Measurements from ENCODE around the gene TACC2.

TACC2 gene

DNA sequence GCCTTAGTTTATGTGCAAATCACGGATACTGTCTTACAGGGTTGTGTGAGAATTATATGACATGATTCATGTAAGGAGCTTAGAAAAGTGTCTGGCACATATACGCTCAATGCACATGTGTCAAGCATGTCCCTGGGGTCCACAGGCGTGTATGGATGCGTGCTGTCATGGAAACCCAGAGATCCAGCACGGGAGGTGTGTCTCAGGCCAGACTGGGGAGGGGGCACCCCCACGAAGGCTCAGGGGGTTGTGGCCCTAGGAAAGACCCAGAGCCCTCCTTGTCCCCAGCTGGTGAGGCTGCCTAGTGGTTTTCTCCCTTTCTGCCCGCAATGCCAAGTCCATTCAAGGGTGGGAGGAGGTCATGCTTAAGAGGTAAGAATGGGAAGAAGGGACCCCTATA lies 291.2 kb downstream of the TACC2 start:
- peaks cover 0 to 2% of the 10 kb centered on the region in 2 experiments for H3K36me3 ChIP-seq (ENCODE audit: control insufficient read depth in 1 of 2, insufficient read depth in 2 of 2, low read depth in 1 of 2, low read length in 2 of 2)
- WGBS, result 85% methylated on average over 6 of the region's 7 CpGs
- H3K9ac ChIP-seq (ENCODE audit: low read length), result peak overlapping the region; percentile 10
- H4K91ac ChIP-seq (ENCODE audit: low read length), result no peak overlapping the region
- H3K4ac ChIP-seq (ENCODE audit: low read depth in 1 of 2, low read length in 2 of 2), result no peak overlapping the region
- DNase-seq, result no peak
- H3K23ac ChIP-seq (ENCODE audit: low read length in 2 of 2), result no peak overlapping the region
- peaks cover 0 to 4% of the 10 kb centered on the region in 2 experiments for H3K27me3 ChIP-seq (ENCODE audit: control insufficient read depth in 1 of 2, insufficient read depth in 1 of 2, low read length in 2 of 2)
- no peak overlapping the region for H2AFZ ChIP-seq (ENCODE audit: low read depth, low read length)
- H2BK5ac ChIP-seq (ENCODE audit: low read depth, low read length, poor library complexity, severe bottlenecking), result no peak overlapping the region
- H2BK120ac ChIP-seq (ENCODE audit: low read depth, low read length), result no peak overlapping the region
- H3K27ac ChIP-seq (ENCODE audit: low read length, poor library complexity, severe bottlenecking), result no peak overlapping the region
- H3K9me3 ChIP-seq (ENCODE audit: control insufficient read depth, low read length), result no peaks in the 10 kb centered on the region
- no peak overlapping the region for H2AK5ac ChIP-seq (ENCODE audit: low read length, severe bottlenecking)
- no peaks in the 10 kb centered on the region for H3K79me1 ChIP-seq (replicated peaks; ENCODE audit: low read length, poor library complexity, severe bottlenecking)
- H2BK15ac ChIP-seq (ENCODE audit: low read depth, poor library complexity, severe bottlenecking), result no peak overlapping the region
- H4K8ac ChIP-seq (ENCODE audit: low read length), result no peak overlapping the region
- no peak overlapping the region for H3K4me2 ChIP-seq (ENCODE audit: low read length, poor library complexity, severe bottlenecking)
- peaks cover 19% of the 10 kb centered on the region for H3K4me1 ChIP-seq (ENCODE audit: control insufficient read depth, insufficient read depth, low read depth, low read length)
- no peak overlapping the region for H2BK12ac ChIP-seq (ENCODE audit: low read length in 2 of 2)
- no peak overlapping the region for H3K14ac ChIP-seq (ENCODE audit: low read length in 2 of 2)
- H3K18ac ChIP-seq (ENCODE audit: low read depth in 1 of 2, low read length in 2 of 2), result no peak overlapping the region
- no peak overlapping the region for H3K4me3 ChIP-seq (ENCODE audit: insufficient read depth in 1 of 2, low read depth in 1 of 2, low read length in 2 of 2)

DNA sequence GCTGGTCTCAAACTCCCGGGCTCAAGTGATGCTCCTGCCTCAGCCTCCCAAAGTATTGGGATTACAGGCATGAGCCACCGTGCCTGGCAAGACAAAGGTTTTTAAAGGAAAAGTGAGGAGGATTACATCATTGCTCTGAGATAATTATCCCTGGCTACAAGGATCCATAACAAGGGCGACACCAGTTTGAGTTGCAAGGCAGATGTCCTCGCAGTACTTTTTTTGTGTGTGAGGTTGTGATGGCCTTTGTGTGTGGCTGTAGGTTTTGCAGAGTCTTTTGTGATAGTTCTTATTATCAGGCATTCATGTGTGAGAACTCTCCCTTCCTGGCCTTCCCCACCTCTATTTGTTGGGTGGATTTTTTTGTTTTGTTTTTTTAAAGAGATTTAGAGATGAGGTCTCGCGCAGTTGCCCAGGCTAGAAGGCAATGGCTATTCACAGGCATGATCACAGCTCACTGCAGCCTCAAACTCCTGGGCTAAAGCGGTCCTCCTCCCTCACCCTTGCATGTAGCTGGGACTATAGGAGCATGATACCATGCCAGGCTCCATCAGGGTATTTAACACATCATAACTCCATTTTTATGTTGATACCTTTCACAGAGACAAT lies 292.2 kb downstream of the TACC2 start:
- Histone ChIP-seq H4K8ac (ENCODE audit: low read length) (no peak overlapping the region), H3K27me3 (ENCODE audit: control insufficient read depth in 1 of 2, insufficient read depth in 1 of 2, low read length in 2 of 2) (peaks cover 0 to 4% of the 10 kb centered on the region in 2 experiments), H3K27ac (ENCODE audit: low read length, poor library complexity, severe bottlenecking) (no peak overlapping the region), H3K14ac (ENCODE audit: low read length in 2 of 2) (no peak overlapping the region), H3K18ac (ENCODE audit: low read depth in 1 of 2, low read length in 2 of 2) (no peak overlapping the region), H2BK5ac (ENCODE audit: low read depth, low read length, poor library complexity, severe bottlenecking) (no peak overlapping the region), H3K4ac (ENCODE audit: low read depth in 1 of 2, low read length in 2 of 2) (no peak overlapping the region), H3K36me3 (ENCODE audit: control insufficient read depth in 1 of 2, insufficient read depth in 2 of 2, low read depth in 1 of 2, low read length in 2 of 2) (peaks cover 0 to 2% of the 10 kb centered on the region in 2 experiments), H2BK15ac (ENCODE audit: low read depth, poor library complexity, severe bottlenecking) (no peak overlapping the region), H2BK12ac (ENCODE audit: low read length in 2 of 2) (no peak overlapping the region), H3K4me2 (ENCODE audit: low read length, poor library complexity, severe bottlenecking) (no peak overlapping the region), H2AK5ac (ENCODE audit: low read length, severe bottlenecking) (no peak overlapping the region), H3K79me1 (replicated peaks; ENCODE audit: low read length, poor library complexity, severe bottlenecking) (no peaks in the 10 kb centered on the region), H3K4me3 (ENCODE audit: insufficient read depth in 1 of 2, low read depth in 1 of 2, low read length in 2 of 2) (no peak overlapping the region), H2BK120ac (ENCODE audit: low read depth, low read length) (no peak overlapping the region), H3K9ac (ENCODE audit: low read length) (no peak overlapping the region), H3K9me3 (ENCODE audit: control insufficient read depth, low read length) (no peaks in the 10 kb centered on the region), H4K91ac (ENCODE audit: low read length) (no peak overlapping the region), H3K23ac (ENCODE audit: low read length in 2 of 2) (no peak overlapping the region), H3K4me1 (ENCODE audit: control insufficient read depth, insufficient read depth, low read depth, low read length) (peaks cover 24% of the 10 kb centered on the region), H2AFZ (ENCODE audit: low read depth, low read length) (no peak overlapping the region)
- 99% methylated on average over 7 of the region's 7 CpGs for WGBS
- no peak for DNase-seq

DNA sequence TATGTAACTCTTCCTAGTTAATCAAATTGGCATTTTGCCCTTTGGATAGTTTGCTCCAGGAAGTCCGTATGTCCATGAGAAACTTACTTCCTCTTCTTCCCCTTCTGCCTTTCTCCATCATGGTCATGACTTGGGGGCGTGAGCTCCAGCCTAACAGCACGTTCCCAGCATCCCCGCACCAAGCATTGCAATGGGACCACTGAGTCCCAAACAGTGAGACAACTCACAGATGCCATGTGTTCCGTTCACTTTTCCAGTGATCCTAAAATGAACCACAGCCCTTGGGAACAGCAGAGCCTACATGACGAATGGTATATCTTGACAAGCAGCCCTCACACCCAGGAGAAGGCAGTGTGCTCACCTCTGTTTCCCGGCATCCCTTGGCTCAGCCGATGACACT lies 292.8 kb downstream of the TACC2 start:
- no peaks in the 10 kb centered on the region for H3K9me3 ChIP-seq (ENCODE audit: control insufficient read depth, low read length)
- no peak overlapping the region for H3K4ac ChIP-seq (ENCODE audit: low read depth in 1 of 2, low read length in 2 of 2)
- no peak overlapping the region for H4K91ac ChIP-seq (ENCODE audit: low read length)
- H3K18ac ChIP-seq (ENCODE audit: low read depth in 1 of 2, low read length in 2 of 2), result no peak overlapping the region
- no peak overlapping the region for H2BK120ac ChIP-seq (ENCODE audit: low read depth, low read length)
- H2BK12ac ChIP-seq (ENCODE audit: low read length in 2 of 2), result no peak overlapping the region
- peaks cover 0 to 2% of the 10 kb centered on the region in 2 experiments for H3K36me3 ChIP-seq (ENCODE audit: control insufficient read depth in 1 of 2, insufficient read depth in 2 of 2, low read depth in 1 of 2, low read length in 2 of 2)
- peaks cover 0 to 4% of the 10 kb centered on the region in 2 experiments for H3K27me3 ChIP-seq (ENCODE audit: control insufficient read depth in 1 of 2, insufficient read depth in 1 of 2, low read length in 2 of 2)
- 95% methylated on average over 8 of the region's 8 CpGs for WGBS
- H3K4me3 ChIP-seq (ENCODE audit: insufficient read depth in 1 of 2, low read depth in 1 of 2, low read length in 2 of 2), result no peak overlapping the region
- H2BK5ac ChIP-seq (ENCODE audit: low read depth, low read length, poor library complexity, severe bottlenecking), result no peak overlapping the region
- no peak for DNase-seq
- H3K9ac ChIP-seq (ENCODE audit: low read length), result no peak overlapping the region
- H3K14ac ChIP-seq (ENCODE audit: low read length in 2 of 2), result no peak overlapping the region
- H2AK5ac ChIP-seq (ENCODE audit: low read length, severe bottlenecking), result no peak overlapping the region
- H2AFZ ChIP-seq (ENCODE audit: low read depth, low read length), result no peak overlapping the region
- no peak overlapping the region for H3K23ac ChIP-seq (ENCODE audit: low read length in 2 of 2)
- H3K4me2 ChIP-seq (ENCODE audit: low read length, poor library complexity, severe bottlenecking), result no peak overlapping the region
- H3K27ac ChIP-seq (ENCODE audit: low read length, poor library complexity, severe bottlenecking), result no peak overlapping the region
- H2BK15ac ChIP-seq (ENCODE audit: low read depth, poor library complexity, severe bottlenecking), result no peak overlapping the region
- no peak overlapping the region for H4K8ac ChIP-seq (ENCODE audit: low read length)
- H3K79me1 ChIP-seq (replicated peaks; ENCODE audit: low read length, poor library complexity, severe bottlenecking), result no peaks in the 10 kb centered on the region
- H3K4me1 ChIP-seq (ENCODE audit: control insufficient read depth, insufficient read depth, low read depth, low read length), result peaks cover 26% of the 10 kb centered on the region

DNA sequence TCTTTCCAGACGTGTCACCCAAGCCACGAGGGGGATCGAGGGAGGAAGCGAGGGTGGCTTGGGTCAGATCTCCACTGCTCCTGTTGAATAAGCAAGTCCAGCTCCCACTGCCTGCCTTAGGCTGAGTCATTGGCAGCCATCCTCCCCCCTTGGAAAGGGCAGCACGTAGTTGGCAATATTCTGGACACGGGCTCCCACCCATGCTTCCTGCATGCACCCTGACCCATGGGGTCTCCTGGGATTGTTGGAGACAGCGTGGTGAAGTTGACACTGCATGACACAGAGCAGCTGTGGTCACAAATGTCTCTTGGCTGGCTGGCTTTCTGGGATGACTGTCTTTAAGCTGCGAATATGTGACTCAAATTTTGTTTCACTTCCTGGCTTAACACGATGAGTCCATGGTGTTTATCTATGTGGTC lies 293.3 kb downstream of the TACC2 start:
- no peak overlapping the region for H2AFZ ChIP-seq (ENCODE audit: low read depth, low read length)
- H3K9ac ChIP-seq (ENCODE audit: low read length), result no peak overlapping the region
- no peak overlapping the region for H3K4me2 ChIP-seq (ENCODE audit: low read length, poor library complexity, severe bottlenecking)
- H3K4ac ChIP-seq (ENCODE audit: low read depth in 1 of 2, low read length in 2 of 2), result no peak overlapping the region
- no peak overlapping the region for H4K91ac ChIP-seq (ENCODE audit: low read length)
- no peak overlapping the region for H2BK12ac ChIP-seq (ENCODE audit: low read length in 2 of 2)
- peak; percentile 50 for DNase-seq
- no peak overlapping the region for H3K27ac ChIP-seq (ENCODE audit: low read length, poor library complexity, severe bottlenecking)
- no peak overlapping the region for H2BK120ac ChIP-seq (ENCODE audit: low read depth, low read length)
- H3K36me3 ChIP-seq (ENCODE audit: control insufficient read depth in 1 of 2, insufficient read depth in 2 of 2, low read depth in 1 of 2, low read length in 2 of 2), result no peaks in the 10 kb centered on the region
- H3K27me3 ChIP-seq (ENCODE audit: control insufficient read depth in 1 of 2, insufficient read depth in 1 of 2, low read length in 2 of 2), result peaks cover 0 to 4% of the 10 kb centered on the region in 2 experiments
- no peak overlapping the region for H3K14ac ChIP-seq (ENCODE audit: low read length in 2 of 2)
- H2AK5ac ChIP-seq (ENCODE audit: low read length, severe bottlenecking), result no peak overlapping the region
- no peaks in the 10 kb centered on the region for H3K9me3 ChIP-seq (ENCODE audit: control insufficient read depth, low read length)
- no peak overlapping the region for H2BK5ac ChIP-seq (ENCODE audit: low read depth, low read length, poor library complexity, severe bottlenecking)
- H3K4me3 ChIP-seq (ENCODE audit: insufficient read depth in 1 of 2, low read depth in 1 of 2, low read length in 2 of 2), result peak overlapping the region in 1 of 2 experiments; percentile 27
- no peak overlapping the region for H3K23ac ChIP-seq (ENCODE audit: low read length in 2 of 2)
- peaks cover 26% of the 10 kb centered on the region for H3K4me1 ChIP-seq (ENCODE audit: control insufficient read depth, insufficient read depth, low read depth, low read length)
- no peaks in the 10 kb centered on the region for H3K79me1 ChIP-seq (replicated peaks; ENCODE audit: low read length, poor library complexity, severe bottlenecking)
- WGBS, result 47% methylated on average over 9 of the region's 9 CpGs
- no peak overlapping the region for H4K8ac ChIP-seq (ENCODE audit: low read length)
- no peak overlapping the region for H2BK15ac ChIP-seq (ENCODE audit: low read depth, poor library complexity, severe bottlenecking)
- H3K18ac ChIP-seq (ENCODE audit: low read depth in 1 of 2, low read length in 2 of 2), result no peak overlapping the region

All from mesenchymal stem cell (in vitro differentiated cells and primary cell).